OCI-LY3 (cell line): Measurements from ENCODE around the gene LGR4.

Experiments used
- H2AFZ ChIP-seq: fragments of 200-600, 300-600 bp; shearing (Covaris generic); 2 replicates; pipeline ENCODE4 v1.6.0; 2014; ENCODE audit warnings: antibody characterized with exemption, low read depth, low read length
- H3K27ac ChIP-seq: fragments of 200-600, 300-600 bp; sonication (generic); 2 replicates; pipeline ENCODE4 v1.5.1; 2014; ENCODE audit warnings: mild to moderate bottlenecking, low read length, moderate library complexity, mixed read lengths
- H3K27me3 ChIP-seq: fragments of 200-600, 300-600 bp; sonication (generic); 2 replicates; pipeline ENCODE4 v1.6.1; 2014; ENCODE audit warnings: low read depth, low read length, mixed read lengths
- H3K36me3 ChIP-seq: fragments of 200-600, 300-600 bp; sonication (generic); replicated peaks from 2 replicates; pipeline ENCODE3; 2014; ENCODE audit warnings: low read depth, low read length, mixed read lengths
- H3K4me1 ChIP-seq: fragments of 300-600, 200-600 bp; sonication (generic); 2 replicates; pipeline ENCODE4 v1.6.1; 2014; ENCODE audit warnings: low read length, mixed read lengths
- H3K4me2 ChIP-seq: fragments of 200-600, 300-600 bp; sonication (generic); 2 replicates; pipeline ENCODE4 v1.6.1; 2014; ENCODE audit warnings: low read length, mixed read lengths
- H3K4me3 ChIP-seq: fragments of 300-600, 200-600 bp; sonication (generic); 2 replicates; pipeline ENCODE4 v1.5.1; 2014; ENCODE audit warnings: antibody characterized with exemption, mild to moderate bottlenecking, low read length, moderate library complexity
- H3K79me2 ChIP-seq: fragments of 300-600, 200-600 bp; shearing (Covaris generic); 2 replicates; pipeline ENCODE4 v1.6.1; 2014; ENCODE audit warnings: mild to moderate bottlenecking, low read length, mixed read lengths
- H3K9ac ChIP-seq: fragments of 300-600, 200-600 bp; shearing (Covaris generic); 2 replicates; pipeline ENCODE4 v1.6.0; 2014; ENCODE audit warnings: mild to moderate bottlenecking, low read length, moderate library complexity
- H3K9me3 ChIP-seq: fragments of 200-600, 300-600 bp; shearing (Covaris generic); 2 replicates; pipeline ENCODE4 v1.6.1; 2014; ENCODE audit warnings: low read length, mixed read lengths; ENCODE audit not compliant: insufficient read depth
- H4K20me1 ChIP-seq: fragments of 200-600, 300-600 bp; sonication (generic); 2 replicates; pipeline ENCODE4 v1.6.1; 2016; ENCODE audit warnings: low read length, mixed read lengths; ENCODE audit not compliant: insufficient read depth
- CTCF ChIP-seq: fragments of 200-600, 300-600 bp; sonication (generic); IDR thresholded peaks from 2 replicates; pipeline ENCODE4 v1.5.1; 2014; ENCODE audit warnings: antibody characterized with exemption, low read length, low read depth
- EZH2phosphoT487 ChIP-seq: fragments of 200-600 bp; shearing (Covaris generic); IDR thresholded peaks from 2 replicates; pipeline ENCODE4 v1.6.1; 2018; ENCODE audit warnings: antibody characterized with exemption, mixed run types, low read depth

The LGR4 gene

GRCh38 chr11:27436916-27437315, 35.7 kb downstream of the LGR4 start:
- Histone ChIP-seq H3K27ac (no peak overlapping the region), H3K79me2 (no peaks in the 10 kb centered on the region)

DNA sequence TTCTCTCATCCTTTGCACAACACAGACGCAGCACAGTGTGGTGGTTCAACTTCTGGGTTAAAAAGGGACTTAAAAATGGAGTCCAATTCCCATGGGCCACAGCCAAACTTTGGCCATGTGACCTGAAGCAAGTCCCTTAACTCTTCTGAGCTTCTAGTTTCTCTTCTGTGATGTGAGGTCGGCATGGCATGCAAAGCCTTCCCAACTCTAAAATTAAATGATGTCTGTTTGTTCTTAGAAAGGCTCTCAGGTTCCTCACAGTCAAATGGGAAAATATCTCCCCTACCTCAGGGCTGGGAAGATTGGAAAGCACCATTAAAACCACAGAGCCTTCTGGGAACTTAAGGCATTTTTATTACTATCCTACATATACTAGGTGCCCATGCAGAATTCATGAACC, 38.8 kb downstream of the LGR4 start:
- Histone ChIP-seq H3K27me3 (no peaks in the 10 kb centered on the region), H4K20me1 (no peaks in the 10 kb centered on the region), H3K36me3 (no peaks in the 10 kb centered on the region), H3K27ac (no peak overlapping the region), H3K4me2 (no peak overlapping the region), H3K4me1 (no peaks in the 10 kb centered on the region), H3K4me3 (no peak overlapping the region), H3K79me2 (no peaks in the 10 kb centered on the region), H3K9me3 (no peaks in the 10 kb centered on the region), H3K9ac (no peak overlapping the region), H2AFZ (no peak overlapping the region)
- TF ChIP-seq EZH2phosphoT487 (no peak), CTCF (no peak)

More at GRCh38 chr11:27436916-27437315, 35.7 kb downstream of the LGR4 start:
- no peaks in the 10 kb centered on the region for H3K27me3 ChIP-seq
- no peak overlapping the region for H3K4me3 ChIP-seq
- H4K20me1 ChIP-seq, result no peaks in the 10 kb centered on the region
- TF ChIP-seq EZH2phosphoT487 (no peak), CTCF (no peak)
- H2AFZ ChIP-seq, result no peak overlapping the region
- H3K9ac ChIP-seq, result no peak overlapping the region
- H3K4me1 ChIP-seq, result no peaks in the 10 kb centered on the region
- H3K36me3 ChIP-seq, result no peaks in the 10 kb centered on the region
- no peaks in the 10 kb centered on the region for H3K9me3 ChIP-seq
- no peak overlapping the region for H3K4me2 ChIP-seq

GRCh38 chr11:27431808-27432207, 40.8 kb downstream of the LGR4 start:
- H3K4me2 ChIP-seq, result no peak overlapping the region
- H3K9me3 ChIP-seq, result no peaks in the 10 kb centered on the region
- no peaks in the 10 kb centered on the region for H3K36me3 ChIP-seq
- no peak overlapping the region for H3K4me3 ChIP-seq
- no peak overlapping the region for H3K27ac ChIP-seq
- no peaks in the 10 kb centered on the region for H3K4me1 ChIP-seq
- no peaks in the 10 kb centered on the region for H4K20me1 ChIP-seq
- H3K9ac ChIP-seq, result no peak overlapping the region
- TF ChIP-seq CTCF (no peak), EZH2phosphoT487 (no peak)
- no peaks in the 10 kb centered on the region for H3K27me3 ChIP-seq
- no peaks in the 10 kb centered on the region for H3K79me2 ChIP-seq
- no peak overlapping the region for H2AFZ ChIP-seq

GRCh38 chr11:27429761-27430393, 42.7 kb downstream of the LGR4 start:
- Histone ChIP-seq H3K27ac (no peak overlapping the region), H3K9me3 (no peaks in the 10 kb centered on the region), H4K20me1 (no peaks in the 10 kb centered on the region), H3K27me3 (no peaks in the 10 kb centered on the region), H3K4me1 (no peaks in the 10 kb centered on the region), H3K4me2 (no peak overlapping the region), H2AFZ (no peak overlapping the region), H3K36me3 (no peaks in the 10 kb centered on the region), H3K79me2 (no peaks in the 10 kb centered on the region), H3K9ac (no peak overlapping the region), H3K4me3 (no peak overlapping the region)
- TF ChIP-seq CTCF, result no peak
- TF ChIP-seq EZH2phosphoT487, result no peak
